DLD1 (cell line): ENCODE measurements around the gene KLHDC7A.
"Not testable (repeated sequence)": the region's sequence is repeated elsewhere in the genome, so short reads cannot be mapped to it uniquely, and the experiment has no call there.

Experiments used
- in situ Hi-C: cut with HindIII; loops from 2 replicates; pipeline ENCODE4 v1.10.0; 2017; ENCODE audit warnings: low sequenced_read_pairs

Gene KLHDC7A

DNA sequence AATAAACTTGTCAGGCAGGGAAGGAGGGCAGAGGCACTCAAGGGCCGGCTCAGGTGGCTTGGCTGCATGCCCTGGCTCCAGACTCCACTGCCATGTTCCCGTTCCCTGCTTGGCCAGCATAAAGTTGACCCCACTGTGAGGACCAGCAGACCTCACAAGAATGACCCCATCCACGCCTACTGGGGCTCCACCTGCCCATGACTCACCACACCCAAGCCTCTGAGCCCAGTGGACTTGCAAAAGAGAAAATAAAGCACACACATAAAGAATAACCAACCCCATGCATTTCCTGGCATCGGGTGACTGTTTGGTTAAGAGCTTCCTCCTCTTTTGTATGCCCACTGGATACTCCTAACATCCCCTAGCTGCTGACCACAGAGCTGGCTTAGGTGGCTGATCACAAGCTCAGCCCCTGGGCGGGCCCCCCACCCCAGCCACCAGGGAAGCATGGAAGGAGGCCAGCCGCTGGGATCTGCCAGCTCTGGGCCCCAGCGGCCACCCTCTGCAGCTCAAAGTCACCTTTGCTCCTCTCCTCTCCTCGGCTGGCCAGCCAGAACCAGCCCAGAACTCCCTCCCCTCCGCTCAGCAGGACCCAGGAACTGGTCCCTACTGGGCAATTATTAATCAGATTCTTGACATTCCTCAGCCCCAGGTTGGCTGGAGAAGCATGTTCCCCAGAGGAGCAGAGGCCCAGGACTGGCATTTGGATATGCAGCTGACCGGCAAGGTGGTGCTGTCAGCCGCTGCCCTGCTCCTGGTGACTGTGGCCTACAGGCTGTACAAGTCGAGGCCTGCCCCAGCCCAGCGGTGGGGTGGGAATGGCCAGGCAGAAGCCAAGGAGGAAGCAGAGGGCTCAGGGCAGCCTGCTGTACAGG lies at the start of gene KLHDC7A:
Gene KLHDC7A, plus strand, starts transcription at position 616 of the 875 bp plus-strand sequence. Its CDS starts 52 bp downstream, at position 668.
- in situ Hi-C loops, result no loop called here

GRCh38 chr1:18434041-18434440 lies 46.7 kb upstream of the KLHDC7A start:
- in situ Hi-C loops, result no loop called here

DNA sequence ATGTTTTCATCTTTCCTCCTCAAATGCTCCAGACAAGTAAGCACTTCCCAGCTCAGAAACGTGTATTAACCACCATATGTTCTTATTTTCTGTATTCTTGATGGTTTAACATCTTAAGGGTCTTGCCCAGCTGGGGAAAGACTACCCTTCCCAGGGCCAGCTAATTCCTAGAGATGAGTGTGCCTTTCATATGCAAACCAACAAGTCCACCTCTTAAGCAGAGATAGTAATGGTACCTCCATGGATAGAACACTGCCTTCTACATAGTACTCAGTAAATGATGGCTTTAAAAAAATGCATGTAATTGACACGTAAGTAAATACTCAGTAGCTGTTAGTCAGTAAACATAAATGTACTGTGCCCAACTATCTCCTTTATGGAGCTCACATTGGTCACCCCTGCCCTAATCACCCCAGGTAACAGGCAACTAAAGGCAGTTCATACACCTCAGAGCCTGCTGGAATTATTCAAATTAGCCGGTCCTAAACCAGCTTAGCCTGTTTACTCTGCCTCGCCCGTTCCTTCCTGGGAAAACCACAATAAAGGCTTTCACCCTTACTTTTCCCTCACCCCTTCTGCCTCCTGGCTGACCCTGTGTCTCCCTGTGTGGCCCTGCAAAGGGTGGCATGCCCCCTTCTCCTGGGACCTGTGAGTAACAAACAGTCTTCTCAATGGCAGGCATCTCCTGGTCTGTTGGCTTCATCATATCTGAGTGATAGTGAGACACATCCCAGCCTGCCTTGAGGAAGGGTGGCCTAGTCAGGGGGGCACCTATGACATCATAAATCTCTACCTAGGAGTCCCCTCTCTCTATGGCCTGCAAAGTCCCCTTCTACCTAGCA lies 40.1 kb upstream of the KLHDC7A start:
- in situ Hi-C loops, result no loop called here

- in situ Hi-C loops, result no loop called here
These were observed 36.9 kb upstream of the KLHDC7A start for GRCh38 chr1:18443587-18444520.

- in situ Hi-C loops, result no loop called here
These were observed 36.2 kb upstream of the KLHDC7A start for GRCh38 chr1:18444563-18444962.

DNA sequence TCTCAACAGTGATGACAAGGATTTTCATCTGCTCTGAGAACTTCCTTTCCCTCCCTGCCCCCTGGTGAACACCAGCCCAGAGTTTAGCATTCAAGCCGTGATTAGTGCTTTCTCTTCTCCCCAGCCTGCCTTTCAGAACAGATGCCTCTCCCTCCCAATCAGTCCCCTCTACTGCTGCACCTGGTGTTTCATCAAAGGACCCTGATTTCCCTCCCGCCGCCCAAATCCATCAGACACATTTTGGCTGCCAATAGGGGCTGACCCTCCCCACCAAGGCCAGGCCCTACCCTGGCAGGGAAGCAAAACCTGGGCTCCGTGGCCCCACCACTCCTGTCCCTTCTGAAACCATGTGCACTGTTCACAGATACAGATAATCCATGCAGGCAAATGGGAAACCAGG lies 34.0 kb upstream of the KLHDC7A start:
- in situ Hi-C loops, result no loop called here

GRCh38 chr1:18447509-18448220 lies 33.1 kb upstream of the KLHDC7A start:
- in situ Hi-C loops, result no loop called here

DNA sequence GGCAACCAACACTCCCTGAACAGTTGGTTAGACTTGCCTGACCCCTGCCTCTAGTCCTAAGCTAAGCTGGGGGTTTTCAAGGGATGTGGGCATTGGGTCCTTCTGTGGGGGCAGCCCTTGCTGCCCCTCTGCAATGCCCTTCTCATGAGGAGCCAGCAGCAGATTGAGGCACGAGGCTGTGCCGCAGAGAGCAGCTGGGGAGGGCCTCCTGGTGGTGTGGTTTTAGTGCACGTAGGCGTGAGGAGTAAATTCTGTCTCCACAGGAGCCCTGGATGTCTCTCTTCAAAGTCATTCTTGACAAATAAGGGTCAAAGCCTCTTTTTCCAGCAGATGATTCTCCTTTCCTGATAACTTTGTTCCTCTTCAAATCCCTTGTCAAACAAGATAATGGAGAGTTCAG lies 31.8 kb upstream of the KLHDC7A start:
- in situ Hi-C loops, result no loop called here

DNA sequence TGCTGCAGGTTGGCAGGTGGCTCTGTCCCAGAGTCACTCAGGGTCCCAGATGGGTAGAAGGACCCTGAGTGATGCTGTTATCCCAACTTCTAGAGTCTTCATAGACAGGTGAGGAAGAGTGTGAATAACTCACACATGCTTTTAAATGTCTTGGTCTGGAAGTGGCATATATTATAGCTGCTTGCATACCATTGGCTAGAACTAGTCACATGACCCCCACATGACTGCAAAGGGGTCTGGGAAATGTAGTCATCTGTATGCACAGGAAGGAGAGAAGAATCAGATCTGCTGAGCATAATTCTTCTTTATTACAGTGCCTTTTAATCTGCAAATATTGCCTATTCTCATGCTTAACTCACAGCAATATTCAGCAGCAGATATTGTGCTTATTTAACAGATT lies 28.2 kb upstream of the KLHDC7A start:
- in situ Hi-C loops, result no loop called here

- in situ Hi-C loops, result no loop called here
These were observed 22.3 kb upstream of the KLHDC7A start for GRCh38 chr1:18458133-18459092.

- in situ Hi-C loops, result no loop called here
These were observed 19.1 kb upstream of the KLHDC7A start for GRCh38 chr1:18461656-18462055.

GRCh38 chr1:18462517-18462916 lies 18.2 kb upstream of the KLHDC7A start:
- in situ Hi-C loops, result not testable (repeated sequence)

DNA sequence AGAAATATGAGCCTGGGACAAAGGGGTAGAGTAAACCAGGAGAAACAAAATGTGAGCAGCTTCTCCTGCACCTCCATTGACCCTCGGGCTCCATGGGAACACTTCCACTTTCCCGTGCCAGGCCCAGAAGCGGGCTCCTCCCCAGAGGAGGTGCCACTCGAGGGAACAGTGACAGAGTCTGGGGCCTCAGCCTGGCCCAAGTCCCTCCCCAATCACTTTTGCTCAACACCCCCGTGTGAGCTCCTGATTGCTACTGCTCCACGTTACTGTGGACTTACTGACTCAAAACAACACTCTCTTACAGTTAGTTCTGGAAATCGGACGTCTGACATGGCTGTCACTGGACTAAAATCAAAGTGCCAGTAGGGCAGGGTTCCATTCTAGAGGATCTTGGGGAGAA lies 17.7 kb upstream of the KLHDC7A start:
- in situ Hi-C loops, result no loop called here

- in situ Hi-C loops, result no loop called here
These were observed 16.6 kb upstream of the KLHDC7A start for GRCh38 chr1:18463984-18464664.

DNA sequence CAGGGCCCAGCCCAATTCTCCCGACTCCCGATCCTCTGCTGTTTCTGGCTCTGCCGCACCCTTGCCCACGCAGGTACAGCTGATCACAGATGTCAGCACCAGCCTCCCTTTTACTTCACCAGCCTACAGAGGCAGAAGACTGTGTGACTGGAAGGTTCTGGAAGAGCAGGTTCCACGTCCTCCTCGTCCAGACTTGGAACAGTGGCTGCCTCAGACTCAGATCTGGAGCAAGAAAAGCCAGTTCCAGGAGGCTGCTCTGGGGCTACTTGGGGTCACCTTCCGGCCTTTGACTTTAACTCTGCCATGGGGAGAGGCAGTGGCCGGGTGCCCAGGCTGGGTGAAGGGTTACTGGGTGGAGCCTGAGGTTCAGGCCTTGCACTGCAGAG lies 16.1 kb upstream of the KLHDC7A start:
- in situ Hi-C loops, result no loop called here

DNA sequence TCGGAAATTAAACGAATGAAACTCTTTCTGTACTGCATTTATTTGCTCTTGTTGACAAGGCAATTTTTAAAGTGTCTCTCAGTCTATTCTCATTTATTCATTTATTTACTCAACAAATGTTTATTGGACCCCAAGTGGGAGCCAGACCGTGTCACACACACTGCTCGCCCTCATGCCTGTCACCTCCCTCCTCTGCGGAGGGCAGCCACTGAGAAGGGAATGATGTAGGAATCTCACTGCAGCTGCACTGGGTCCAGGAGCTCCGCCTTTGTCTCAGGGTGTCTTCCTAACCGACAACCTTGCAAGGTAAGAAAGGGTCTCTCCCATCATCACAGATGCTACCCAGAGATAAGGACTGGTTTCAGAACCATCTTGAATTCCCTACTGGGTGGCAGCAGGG lies 14.1 kb upstream of the KLHDC7A start:
- in situ Hi-C loops, result no loop called here

DNA sequence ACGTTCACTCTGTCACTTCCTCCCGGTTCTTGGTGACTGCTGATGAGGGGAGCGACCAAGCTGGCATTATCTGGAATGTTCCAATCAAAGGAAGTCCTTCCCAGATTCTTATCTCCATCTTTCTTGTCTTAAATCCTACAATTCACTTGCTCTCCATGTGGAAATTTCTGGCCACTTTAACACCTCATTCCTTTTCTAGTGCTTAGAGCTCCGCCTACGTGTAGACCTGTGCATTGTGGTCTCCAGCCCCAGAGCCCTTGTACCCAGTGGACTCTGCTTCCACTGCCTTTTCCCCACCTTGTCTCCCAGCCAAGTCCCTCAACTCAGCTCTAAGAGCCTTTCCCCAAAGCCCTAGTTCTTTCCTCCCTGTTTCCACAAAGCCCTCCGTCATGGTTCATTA lies 12.2 kb upstream of the KLHDC7A start:
- in situ Hi-C loops, result no loop called here

GRCh38 chr1:18469514-18469913 lies 11.2 kb upstream of the KLHDC7A start:
- in situ Hi-C loops, result no loop called here
